Measurements from ENCODE around the gene MACROD2.

DNA sequence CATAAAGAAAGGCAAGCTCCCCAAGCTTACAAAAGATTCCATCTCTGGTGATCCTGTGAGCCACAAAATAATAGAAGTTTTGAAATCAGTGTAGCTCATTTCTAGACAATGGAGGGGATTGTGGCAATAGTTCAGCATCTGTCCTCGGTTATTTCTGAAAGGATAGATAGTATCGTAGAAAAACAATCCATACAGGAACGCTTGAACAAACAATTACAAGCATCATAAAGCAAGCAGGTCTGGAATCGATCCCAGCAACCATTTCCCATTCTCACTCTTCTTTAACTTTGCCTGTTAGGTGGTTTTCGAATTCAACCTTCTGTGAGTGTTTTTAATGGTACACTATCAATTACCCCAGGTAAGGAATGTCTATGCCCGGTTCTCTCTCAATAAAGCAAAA is 1646.8 kb downstream of the MACROD2 start:
- no peak for TF ChIP-seq POLR2A (IDR thresholded peaks at IDR 0.05)
- TF ChIP-seq, protein P1, sequence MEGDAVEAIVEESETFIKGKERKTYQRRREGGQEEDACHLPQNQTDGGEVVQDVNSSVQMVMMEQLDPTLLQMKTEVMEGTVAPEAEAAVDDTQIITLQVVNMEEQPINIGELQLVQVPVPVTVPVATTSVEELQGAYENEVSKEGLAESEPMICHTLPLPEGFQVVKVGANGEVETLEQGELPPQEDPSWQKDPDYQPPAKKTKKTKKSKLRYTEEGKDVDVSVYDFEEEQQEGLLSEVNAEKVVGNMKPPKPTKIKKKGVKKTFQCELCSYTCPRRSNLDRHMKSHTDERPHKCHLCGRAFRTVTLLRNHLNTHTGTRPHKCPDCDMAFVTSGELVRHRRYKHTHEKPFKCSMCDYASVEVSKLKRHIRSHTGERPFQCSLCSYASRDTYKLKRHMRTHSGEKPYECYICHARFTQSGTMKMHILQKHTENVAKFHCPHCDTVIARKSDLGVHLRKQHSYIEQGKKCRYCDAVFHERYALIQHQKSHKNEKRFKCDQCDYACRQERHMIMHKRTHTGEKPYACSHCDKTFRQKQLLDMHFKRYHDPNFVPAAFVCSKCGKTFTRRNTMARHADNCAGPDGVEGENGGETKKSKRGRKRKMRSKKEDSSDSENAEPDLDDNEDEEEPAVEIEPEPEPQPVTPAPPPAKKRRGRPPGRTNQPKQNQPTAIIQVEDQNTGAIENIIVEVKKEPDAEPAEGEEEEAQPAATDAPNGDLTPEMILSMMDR (IDR thresholded peaks at IDR 0.05) = no peak

All from tibial nerve (tissue), 3 donors.